Body of pancreas (tissue), 4 donors: ENCODE results near the gene COG6. TPM values are rescaled to one million over a fixed set of nuclear protein-coding genes. Genes with fewer than 3 reads are reported as not detected.

Experiments
- ATAC-seq: fragments of 150-250 bp; one replicate; pipeline ENCODE4 v1.9.1; 2016
- DNase-seq, 4 donors: peaks; one replicate each; pipeline ENCODE4 v3.0.0-alpha.2; 2019
- H3K27ac ChIP-seq, 4 donors: fragments of 200-600 bp; sonication (generic); 1 replicate in 3 of 4; 2 replicates in 1 of 4; pipeline versions ENCODE4 v1.5.1 to v1.6.1; 2016 to 2019; ENCODE audit warnings: mild to moderate bottlenecking in 1 of 4, mixed read lengths in 1 of 4, moderate library complexity in 1 of 4
- H3K27me3 ChIP-seq, 2 donors: fragments of 200-600 bp; sonication (generic); one replicate each; pipeline ENCODE4 v1.6.0; 2016; ENCODE audit warnings: mild to moderate bottlenecking in 1 of 2
- H3K36me3 ChIP-seq, 2 donors: fragments of 200-600 bp; sonication (generic); replicated peaks in 1 of 2; 2 replicates each; pipeline ENCODE4 v1.5.1; 2016; ENCODE audit warnings: low read depth in 2 of 2; ENCODE audit not compliant: insufficient read depth in 1 of 2
- H3K4me1 ChIP-seq: fragments of 200-600 bp; sonication (generic); one replicate; pipeline ENCODE4 v1.6.0; 2016
- H3K4me3 ChIP-seq, 2 donors: fragments of 200-600 bp; sonication (generic); 1 replicate in 1 of 2; 2 replicates in 1 of 2; pipeline ENCODE4 v1.5.1; 2016 to 2019
- H3K9me3 ChIP-seq, 3 donors: fragments of 200-600 bp; sonication (generic); 1 replicate in 2 of 3; 2 replicates in 1 of 3; pipeline ENCODE4 v1.5.1; 2016
- POLR2A ChIP-seq, 3 donors: fragments of 450-650 bp; IDR thresholded peaks; one replicate each; pipeline ENCODE4 v1.6.1; 2016; ENCODE audit warnings: antibody characterized with exemption in 3 of 3, mild to moderate bottlenecking in 2 of 3
- WGBS, 2 donors: methylation state at CpG; one replicate each; pipeline ENCODE4 v1.1.5; 2017; 5-methylcytosine and 5-hydroxymethylcytosine counted together
- intact Hi-C: fragments of 100-400 bp; cut with DNase I; formaldehyde crosslinking; loops from one replicate; pipeline ENCODE4 v1.15.1; 2023
- total RNA-seq, 2 donors: library from RNA; depleted of rRNA; stranded (reverse); fragments of >200 nt; gene quantifications; one replicate each; pipeline ENCODE4 v1.1.0, GENCODE V29; 2016
- TF ChIP-seq, protein P1 (sequence below), 7 experiments: fragments of 450-650 bp in 4 of 7; fragments of 200-600 bp in 3 of 7; sonication (generic) in 3 of 7; IDR thresholded peaks; one replicate each; pipeline ENCODE4 v1.5.1; 2016 to 2019; ENCODE audit warnings: antibody characterized with exemption in 7 of 7

The COG6 gene
- total RNA-seq, 2 donors from 2014 or later, result 13.5 to 17.9 TPM

DNA sequence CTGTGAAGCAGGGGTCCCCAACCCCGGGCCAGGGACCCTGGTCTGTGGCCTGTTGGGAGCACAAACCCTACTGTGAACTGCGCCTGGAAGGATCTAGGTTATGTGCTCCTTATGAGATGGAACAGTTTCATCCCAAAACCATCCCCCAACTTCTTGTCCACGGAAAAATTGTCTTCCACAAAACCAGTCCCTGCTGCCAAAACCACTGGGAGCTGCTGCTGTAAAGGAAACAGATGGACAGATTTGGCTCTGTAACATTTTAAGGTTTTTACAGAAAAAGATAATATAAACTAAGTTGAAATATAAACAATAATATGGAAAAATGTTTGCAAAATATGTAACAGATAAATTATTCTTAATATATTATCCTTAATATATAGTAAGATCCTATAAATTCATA is 73.7 kb downstream of the COG6 start:
- Histone ChIP-seq H3K36me3 (peaks cover 0 to 17% of the 10 kb centered on the region in 2 donors), H3K27ac (no peak overlapping the region), H3K4me3 (no peak overlapping the region), H3K27me3 (no peaks in the 10 kb centered on the region), H3K9me3 (no peaks in the 10 kb centered on the region), H3K4me1 (no peaks in the 10 kb centered on the region)
- intact Hi-C loops, result no loop called here
- 73 to 78% methylated on average over 3 of the region's 3 CpGs for WGBS, 2 donors
- ATAC-seq, result no peak
- no peak for TF ChIP-seq POLR2A (IDR thresholded peaks at IDR 0.05)
- TF ChIP-seq, protein P1, sequence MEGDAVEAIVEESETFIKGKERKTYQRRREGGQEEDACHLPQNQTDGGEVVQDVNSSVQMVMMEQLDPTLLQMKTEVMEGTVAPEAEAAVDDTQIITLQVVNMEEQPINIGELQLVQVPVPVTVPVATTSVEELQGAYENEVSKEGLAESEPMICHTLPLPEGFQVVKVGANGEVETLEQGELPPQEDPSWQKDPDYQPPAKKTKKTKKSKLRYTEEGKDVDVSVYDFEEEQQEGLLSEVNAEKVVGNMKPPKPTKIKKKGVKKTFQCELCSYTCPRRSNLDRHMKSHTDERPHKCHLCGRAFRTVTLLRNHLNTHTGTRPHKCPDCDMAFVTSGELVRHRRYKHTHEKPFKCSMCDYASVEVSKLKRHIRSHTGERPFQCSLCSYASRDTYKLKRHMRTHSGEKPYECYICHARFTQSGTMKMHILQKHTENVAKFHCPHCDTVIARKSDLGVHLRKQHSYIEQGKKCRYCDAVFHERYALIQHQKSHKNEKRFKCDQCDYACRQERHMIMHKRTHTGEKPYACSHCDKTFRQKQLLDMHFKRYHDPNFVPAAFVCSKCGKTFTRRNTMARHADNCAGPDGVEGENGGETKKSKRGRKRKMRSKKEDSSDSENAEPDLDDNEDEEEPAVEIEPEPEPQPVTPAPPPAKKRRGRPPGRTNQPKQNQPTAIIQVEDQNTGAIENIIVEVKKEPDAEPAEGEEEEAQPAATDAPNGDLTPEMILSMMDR (IDR thresholded peaks at IDR 0.05), result no peak
- DNase-seq, result no peak

- intact Hi-C loops, result no loop called here
Measured at GRCh38 chr13:39734952-39735351, 79.5 kb downstream of the COG6 start.

DNA sequence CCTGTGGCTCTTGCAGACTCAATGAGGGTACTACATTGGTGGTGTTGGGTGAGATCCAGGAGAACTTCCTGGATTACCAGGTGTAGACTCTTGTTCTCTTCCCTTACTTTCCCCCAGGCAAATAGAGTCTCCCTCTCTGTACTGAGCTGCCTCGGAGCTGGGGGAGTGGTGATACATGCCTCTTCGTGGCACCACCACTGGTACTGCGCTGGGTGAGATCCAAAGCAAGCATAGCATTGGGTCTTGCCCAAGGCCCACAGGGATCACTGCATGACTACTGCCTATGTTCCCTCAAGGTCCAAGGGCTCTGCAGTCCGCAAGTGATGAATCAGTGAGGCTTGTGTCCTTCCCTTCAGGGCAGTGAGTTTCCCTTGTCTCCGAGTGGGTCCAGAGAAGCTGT is 81.6 kb downstream of the COG6 start:
- DNase-seq (no peak), ATAC-seq (no peak)
- TF ChIP-seq POLR2A (IDR thresholded peaks at IDR 0.05), result no peak
- TF ChIP-seq, protein P1 (IDR thresholded peaks at IDR 0.05), result no peak
- Histone ChIP-seq H3K27me3 (no peaks in the 10 kb centered on the region), H3K4me1 (no peaks in the 10 kb centered on the region), H3K9me3 (no peaks in the 10 kb centered on the region), H3K4me3 (no peak overlapping the region), H3K27ac (no peak overlapping the region), H3K36me3 (peaks cover 0 to 7% of the 10 kb centered on the region in 2 donors)
- WGBS, 2 donors, result 94 to 97% methylated on average over 5 of the region's 5 CpGs
- intact Hi-C loops, result no loop called here

More at GRCh38 chr13:39734952-39735351, 79.5 kb downstream of the COG6 start:
- TF ChIP-seq POLR2A (IDR thresholded peaks at IDR 0.05), result no peak
- TF ChIP-seq, protein P1 (IDR thresholded peaks at IDR 0.05), result no peak
- Histone ChIP-seq H3K27ac (no peak overlapping the region), H3K4me3 (no peak overlapping the region), H3K4me1 (no peaks in the 10 kb centered on the region), H3K36me3 (peaks cover 0 to 5% of the 10 kb centered on the region in 2 donors), H3K27me3 (no peaks in the 10 kb centered on the region), H3K9me3 (no peaks in the 10 kb centered on the region)
- ATAC-seq (no peak), DNase-seq (no peak)

DNA sequence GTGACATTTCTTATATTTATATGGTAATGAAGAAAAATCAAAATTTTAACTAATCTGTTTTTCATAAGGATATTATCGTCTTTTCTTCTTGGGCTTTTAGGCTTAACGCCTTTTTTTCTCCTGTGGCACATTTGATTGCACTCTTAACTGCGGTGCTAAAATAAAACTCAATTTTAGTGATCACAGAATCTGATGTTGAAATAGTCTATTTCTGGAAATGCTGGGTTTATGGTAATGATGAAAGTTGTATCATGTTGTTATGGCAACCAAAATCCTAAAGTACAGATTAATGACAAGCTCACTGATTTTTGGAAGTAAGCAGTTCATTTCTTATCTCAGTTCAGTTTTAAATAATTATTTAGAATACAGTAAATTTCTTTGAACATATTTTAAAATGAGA is 85.3 kb downstream of the COG6 start:
- H3K4me1 ChIP-seq, result no peaks in the 10 kb centered on the region
- H3K4me3 ChIP-seq, result no peak overlapping the region
- WGBS, 2 donors, result 92 to 97% methylated on average over 3 of the region's 3 CpGs
- no peaks in the 10 kb centered on the region for H3K9me3 ChIP-seq
- H3K36me3 ChIP-seq, result peaks cover 0 to 5% of the 10 kb centered on the region in 2 donors
- intact Hi-C loops, result no loop called here
- H3K27ac ChIP-seq, result no peak overlapping the region
- ATAC-seq, result no peak
- no peaks in the 10 kb centered on the region for H3K27me3 ChIP-seq
- no peak for DNase-seq
- TF ChIP-seq, protein P1 (IDR thresholded peaks at IDR 0.05), result no peak
- no peak for TF ChIP-seq POLR2A (IDR thresholded peaks at IDR 0.05)

DNA sequence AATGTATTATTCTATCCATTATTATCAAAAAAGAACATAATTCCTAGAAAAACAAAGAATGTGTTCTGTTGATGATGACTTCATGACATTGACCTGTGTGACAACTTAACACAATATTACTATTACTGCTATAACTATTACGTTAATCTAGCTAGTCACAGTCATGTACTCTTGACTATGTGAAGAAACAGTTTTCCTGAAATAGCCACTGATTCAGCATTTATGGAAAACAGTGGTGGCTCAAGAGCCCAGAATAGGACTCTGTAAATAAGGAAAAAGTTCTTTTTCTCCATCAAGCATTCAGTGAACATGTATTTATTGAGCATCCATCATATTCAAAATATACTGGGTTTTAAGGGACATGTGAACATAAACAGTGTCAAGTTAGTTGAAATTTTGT is 93.5 kb downstream of the COG6 start:
- Histone ChIP-seq H3K27me3 (no peaks in the 10 kb centered on the region), H3K27ac (no peak overlapping the region), H3K9me3 (no peaks in the 10 kb centered on the region), H3K4me3 (no peak overlapping the region), H3K36me3 (no peaks in the 10 kb centered on the region), H3K4me1 (no peaks in the 10 kb centered on the region)
- intact Hi-C loops, result no loop called here
- no peak for TF ChIP-seq POLR2A (IDR thresholded peaks at IDR 0.05)
- TF ChIP-seq, protein P1 (IDR thresholded peaks at IDR 0.05), result no peak
- DNase-seq (no peak), ATAC-seq (no peak)
- 84 to 92% methylated on average over 1 of the region's 1 CpG for WGBS, 2 donors
